Measurements from ENCODE around the gene RASGEF1C.

The RASGEF1C gene

DNA sequence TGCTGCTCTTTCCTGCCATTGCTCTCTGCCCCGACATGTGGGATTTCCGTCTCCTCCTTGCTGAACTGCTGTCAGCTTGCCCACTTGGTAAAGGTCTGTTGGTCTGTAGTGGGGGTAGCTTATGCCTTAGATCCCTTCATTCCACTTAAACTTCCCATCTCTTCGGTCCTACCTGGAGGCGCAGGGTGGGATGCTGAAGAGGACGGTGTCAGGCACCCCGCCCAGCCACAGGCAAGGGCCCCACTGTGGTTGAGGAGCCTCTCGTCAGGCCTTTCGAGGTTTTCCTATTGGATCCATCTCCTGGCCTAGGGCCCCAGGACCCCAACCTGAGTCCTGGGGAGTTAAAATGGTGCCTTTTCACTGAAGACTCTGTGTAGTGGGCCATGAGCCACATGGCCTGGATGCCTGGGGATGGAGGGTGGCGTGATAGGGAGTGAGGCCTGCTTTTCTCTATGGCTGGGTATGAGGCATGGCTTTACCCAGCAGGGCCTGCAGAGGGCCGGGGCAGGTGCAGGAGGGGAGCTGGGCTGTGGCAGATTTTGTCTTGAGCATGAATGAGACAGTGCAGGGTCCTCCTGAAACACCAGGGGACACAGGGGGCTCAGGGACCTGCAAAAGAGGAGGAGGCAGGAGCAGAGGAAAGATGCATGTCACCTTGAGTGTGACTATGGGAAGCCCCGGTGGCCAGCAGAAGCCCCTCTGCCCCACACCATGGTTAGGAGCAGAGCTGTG is 111.7 kb downstream of the RASGEF1C start:
- Histone ChIP-seq H3K36me3 (ENCODE audit: insufficient read depth, insufficient read length, low read length) (no peaks in the 10 kb centered on the region), H3K27me3 (ENCODE audit: insufficient read depth, insufficient read length) (no peaks in the 10 kb centered on the region), H3K4me3 (ENCODE audit: insufficient read length, low read depth) (no peak overlapping the region), H3K9ac (ENCODE audit: insufficient read length, low read depth) (no peak overlapping the region), H3K4me1 (ENCODE audit: insufficient read depth, insufficient read length) (no peaks in the 10 kb centered on the region), H3K9me3 (ENCODE audit: insufficient read depth, low read length) (no peaks in the 10 kb centered on the region; the same call in 1 of the 2 replicates)
- TF ChIP-seq SUZ12 (IDR thresholded peaks at IDR 0.05; ENCODE audit: extremely low read depth, insufficient read depth, insufficient read length) (no peak), ZNF274 (IDR thresholded peaks at IDR 0.05; ENCODE audit: low read depth, low read length) (no peak), YY1 (IDR thresholded peaks at IDR 0.05; ENCODE audit: insufficient read depth, insufficient read length) (no peak)
- no peak for DNase-seq (ENCODE audit: low read depth, low spot score)

- Histone ChIP-seq H3K4me1 (ENCODE audit: insufficient read depth, insufficient read length) (peaks cover 4% of the 10 kb centered on the region), H3K4me3 (ENCODE audit: insufficient read length, low read depth) (no peak overlapping the region), H3K9me3 (ENCODE audit: insufficient read depth, low read length) (no peaks in the 10 kb centered on the region; the same call in 1 of the 2 replicates), H3K9ac (ENCODE audit: insufficient read length, low read depth) (no peak overlapping the region), H3K36me3 (ENCODE audit: insufficient read depth, insufficient read length, low read length) (no peaks in the 10 kb centered on the region), H3K27me3 (ENCODE audit: insufficient read depth, insufficient read length) (no peaks in the 10 kb centered on the region)
- no peak for TF ChIP-seq SUZ12 (IDR thresholded peaks at IDR 0.05; ENCODE audit: extremely low read depth, insufficient read depth, insufficient read length)
- no peak for TF ChIP-seq YY1 (IDR thresholded peaks at IDR 0.05; ENCODE audit: insufficient read depth, insufficient read length)
- TF ChIP-seq ZNF274 (IDR thresholded peaks at IDR 0.05; ENCODE audit: low read depth, low read length) = no peak
- DNase-seq (ENCODE audit: low read depth, low spot score) = no peak
These were observed 112.4 kb downstream of the RASGEF1C start for GRCh38 chr5:180096616-180097015.

GRCh38 chr5:180095545-180095944 is 113.5 kb downstream of the RASGEF1C start:
- no peaks in the 10 kb centered on the region; the same call in 1 of the 2 replicates for H3K9me3 ChIP-seq (ENCODE audit: insufficient read depth, low read length)
- H3K4me3 ChIP-seq (ENCODE audit: insufficient read length, low read depth) = no peak overlapping the region
- no peaks in the 10 kb centered on the region for H3K27me3 ChIP-seq (ENCODE audit: insufficient read depth, insufficient read length)
- H3K36me3 ChIP-seq (ENCODE audit: insufficient read depth, insufficient read length, low read length) = no peaks in the 10 kb centered on the region
- H3K4me1 ChIP-seq (ENCODE audit: insufficient read depth, insufficient read length) = peaks cover 4% of the 10 kb centered on the region
- DNase-seq (ENCODE audit: low read depth, low spot score) = no peak
- H3K9ac ChIP-seq (ENCODE audit: insufficient read length, low read depth) = no peak overlapping the region
- no peak for TF ChIP-seq ZNF274 (IDR thresholded peaks at IDR 0.05; ENCODE audit: low read depth, low read length)
- TF ChIP-seq YY1 (IDR thresholded peaks at IDR 0.05; ENCODE audit: insufficient read depth, insufficient read length) = no peak
- TF ChIP-seq SUZ12 (IDR thresholded peaks at IDR 0.05; ENCODE audit: extremely low read depth, insufficient read depth, insufficient read length) = no peak

- no peak overlapping the region for H3K4me3 ChIP-seq (ENCODE audit: insufficient read length, low read depth)
- H3K9me3 ChIP-seq (ENCODE audit: insufficient read depth, low read length) = no peaks in the 10 kb centered on the region; the same call in 1 of the 2 replicates
- no peak for TF ChIP-seq ZNF274 (IDR thresholded peaks at IDR 0.05; ENCODE audit: low read depth, low read length)
- TF ChIP-seq SUZ12 (IDR thresholded peaks at IDR 0.05; ENCODE audit: extremely low read depth, insufficient read depth, insufficient read length) = no peak
- no peak for TF ChIP-seq YY1 (IDR thresholded peaks at IDR 0.05; ENCODE audit: insufficient read depth, insufficient read length)
- H3K9ac ChIP-seq (ENCODE audit: insufficient read length, low read depth) = no peak overlapping the region
- H3K4me1 ChIP-seq (ENCODE audit: insufficient read depth, insufficient read length) = peaks cover 4% of the 10 kb centered on the region
- no peaks in the 10 kb centered on the region for H3K27me3 ChIP-seq (ENCODE audit: insufficient read depth, insufficient read length)
- no peaks in the 10 kb centered on the region for H3K36me3 ChIP-seq (ENCODE audit: insufficient read depth, insufficient read length, low read length)
- no peak for DNase-seq (ENCODE audit: low read depth, low spot score)
These were observed 115.2 kb downstream of the RASGEF1C start for GRCh38 chr5:180093651-180094382.

GRCh38 chr5:180093241-180093640 is 115.8 kb downstream of the RASGEF1C start:
- Histone ChIP-seq H3K36me3 (ENCODE audit: insufficient read depth, insufficient read length, low read length) (no peaks in the 10 kb centered on the region), H3K27me3 (ENCODE audit: insufficient read depth, insufficient read length) (no peaks in the 10 kb centered on the region), H3K4me1 (ENCODE audit: insufficient read depth, insufficient read length) (peaks cover 4% of the 10 kb centered on the region), H3K9ac (ENCODE audit: insufficient read length, low read depth) (no peak overlapping the region), H3K9me3 (ENCODE audit: insufficient read depth, low read length) (no peaks in the 10 kb centered on the region), H3K4me3 (ENCODE audit: insufficient read length, low read depth) (no peak overlapping the region)
- no peak for DNase-seq (ENCODE audit: low read depth, low spot score)
- no peak for TF ChIP-seq ZNF274 (IDR thresholded peaks at IDR 0.05; ENCODE audit: low read depth, low read length)

DNA sequence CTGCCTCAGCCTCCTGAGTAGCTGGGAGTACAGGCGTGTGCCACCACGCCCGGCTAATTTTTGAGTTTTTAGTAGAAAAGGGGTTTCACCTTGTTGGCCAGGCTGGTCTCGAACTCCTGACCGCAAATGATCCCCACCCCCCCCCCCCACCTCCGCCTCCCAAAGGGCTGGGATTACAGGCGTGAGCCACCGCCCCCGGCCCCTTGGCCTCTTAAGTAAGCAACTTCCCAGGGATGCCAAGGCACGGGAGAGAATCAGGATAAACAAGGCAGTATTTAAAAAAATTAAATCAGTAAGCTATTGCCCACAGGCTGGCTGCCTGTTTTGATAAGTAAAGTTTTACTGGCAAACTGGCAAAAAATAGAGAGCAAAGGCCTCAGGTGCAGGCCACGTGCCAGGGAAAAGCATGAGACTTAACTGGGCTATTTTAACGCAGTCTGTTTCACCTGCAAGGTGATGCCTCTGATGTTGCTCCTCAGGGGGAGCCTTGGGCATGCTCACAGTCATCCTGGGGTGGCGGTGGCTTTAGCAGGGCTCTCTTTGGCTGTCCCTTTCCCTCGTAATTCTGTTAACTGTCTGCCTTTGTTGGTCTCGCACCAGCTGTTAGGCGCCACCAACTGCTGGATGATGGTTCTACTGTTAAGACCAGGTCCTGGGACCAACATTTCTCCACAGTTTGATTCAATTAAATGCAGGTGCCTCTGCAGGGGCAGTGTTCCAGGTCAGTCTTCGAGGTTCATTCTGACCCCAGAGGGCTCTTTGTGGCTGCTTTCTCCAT is 118.1 kb downstream of the RASGEF1C start:
- no peaks in the 10 kb centered on the region for H3K36me3 ChIP-seq (ENCODE audit: insufficient read depth, insufficient read length, low read length)
- no peaks in the 10 kb centered on the region for H3K27me3 ChIP-seq (ENCODE audit: insufficient read depth, insufficient read length)
- H3K9ac ChIP-seq (ENCODE audit: insufficient read length, low read depth) = no peak overlapping the region
- no peak for DNase-seq (ENCODE audit: low read depth, low spot score)
- H3K4me1 ChIP-seq (ENCODE audit: insufficient read depth, insufficient read length) = peaks cover 4% of the 10 kb centered on the region
- H3K9me3 ChIP-seq (ENCODE audit: insufficient read depth, low read length) = no peaks in the 10 kb centered on the region; the same call in 1 of the 2 replicates
- no peak for TF ChIP-seq SUZ12 (IDR thresholded peaks at IDR 0.05; ENCODE audit: extremely low read depth, insufficient read depth, insufficient read length)
- TF ChIP-seq ZNF274 (IDR thresholded peaks at IDR 0.05; ENCODE audit: low read depth, low read length) = no peak
- TF ChIP-seq YY1 (IDR thresholded peaks at IDR 0.05; ENCODE audit: insufficient read depth, insufficient read length) = no peak
- no peak overlapping the region for H3K4me3 ChIP-seq (ENCODE audit: insufficient read length, low read depth)

Measured in NT2/D1 (cell line).